Measurements from ENCODE around the gene BTBD1. TPM values are rescaled to one million over a fixed set of nuclear protein-coding genes. Genes with fewer than 3 reads are reported as not detected.

Gene BTBD1
- total RNA-seq, 2 donors from 2014 or later, result 35.9 to 37.0 TPM

DNA sequence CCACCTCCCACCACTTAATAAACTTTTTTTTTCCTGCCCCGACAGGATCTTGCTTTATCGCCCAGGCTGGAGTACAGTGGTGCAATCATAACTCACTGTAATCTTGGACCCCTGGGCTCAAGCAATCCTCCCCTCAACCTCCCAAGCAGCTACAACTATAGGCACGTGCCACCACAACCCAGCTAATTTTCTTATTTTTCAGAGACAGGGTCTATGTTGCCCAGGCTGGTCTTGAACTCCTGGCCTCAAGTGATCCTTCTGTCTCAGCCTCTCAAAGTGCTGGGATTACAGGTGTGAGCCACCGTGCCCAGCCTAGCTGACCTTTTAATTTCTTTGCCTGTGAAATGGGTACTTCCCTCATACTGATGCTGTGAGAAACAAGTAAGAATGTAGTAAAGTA, 51.7 kb downstream of the BTBD1 start:
- H3K27me3 ChIP-seq (ENCODE audit: control insufficient read depth, insufficient read depth, low read length, poor library complexity, severe bottlenecking), result no peaks in the 10 kb centered on the region
- H3K4me1 ChIP-seq (ENCODE audit: control insufficient read depth, insufficient read depth, low read length), result peaks cover 6% of the 10 kb centered on the region
- peaks cover 2% of the 10 kb centered on the region for H3K27me3 Mint-ChIP-seq (ENCODE audit: insufficient read depth)
- H3K27ac ChIP-seq (ENCODE audit: low read depth, low read length), result no peak overlapping the region
- TF ChIP-seq, protein P1, sequence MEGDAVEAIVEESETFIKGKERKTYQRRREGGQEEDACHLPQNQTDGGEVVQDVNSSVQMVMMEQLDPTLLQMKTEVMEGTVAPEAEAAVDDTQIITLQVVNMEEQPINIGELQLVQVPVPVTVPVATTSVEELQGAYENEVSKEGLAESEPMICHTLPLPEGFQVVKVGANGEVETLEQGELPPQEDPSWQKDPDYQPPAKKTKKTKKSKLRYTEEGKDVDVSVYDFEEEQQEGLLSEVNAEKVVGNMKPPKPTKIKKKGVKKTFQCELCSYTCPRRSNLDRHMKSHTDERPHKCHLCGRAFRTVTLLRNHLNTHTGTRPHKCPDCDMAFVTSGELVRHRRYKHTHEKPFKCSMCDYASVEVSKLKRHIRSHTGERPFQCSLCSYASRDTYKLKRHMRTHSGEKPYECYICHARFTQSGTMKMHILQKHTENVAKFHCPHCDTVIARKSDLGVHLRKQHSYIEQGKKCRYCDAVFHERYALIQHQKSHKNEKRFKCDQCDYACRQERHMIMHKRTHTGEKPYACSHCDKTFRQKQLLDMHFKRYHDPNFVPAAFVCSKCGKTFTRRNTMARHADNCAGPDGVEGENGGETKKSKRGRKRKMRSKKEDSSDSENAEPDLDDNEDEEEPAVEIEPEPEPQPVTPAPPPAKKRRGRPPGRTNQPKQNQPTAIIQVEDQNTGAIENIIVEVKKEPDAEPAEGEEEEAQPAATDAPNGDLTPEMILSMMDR (conservative IDR thresholded peaks at IDR 0.05), result no peak
- no peaks in the 10 kb centered on the region for H3K9me3 ChIP-seq (ENCODE audit: control insufficient read depth, low read length)
- H3K9me3 Mint-ChIP-seq, result peaks cover 7% of the 10 kb centered on the region
- 92 to 95% methylated on average over 4 of the region's 4 CpGs for WGBS, 2 experiments (ENCODE audit: insufficient coverage in 1 of 2, insufficient read length in 1 of 2)
- no peak overlapping the region for H3K4me3 Mint-ChIP-seq
- peaks cover 9% of the 10 kb centered on the region for H3K4me1 Mint-ChIP-seq
- H3K4me3 ChIP-seq (ENCODE audit: low read length), result no peak overlapping the region
- peaks cover 33% of the 10 kb centered on the region for H3K36me3 Mint-ChIP-seq (ENCODE audit: low read depth)
- H3K27ac Mint-ChIP-seq, result no peak overlapping the region
- peaks cover 40% of the 10 kb centered on the region for H3K36me3 ChIP-seq (ENCODE audit: control insufficient read depth, insufficient read depth, low read length)
- DNase-seq, result no peak
- H3K9ac ChIP-seq (ENCODE audit: extremely low read depth, low read length, poor library complexity, severe bottlenecking), result no peak overlapping the region

GRCh38 chr15:83014205-83014653, 52.8 kb downstream of the BTBD1 start:
- H3K9me3 Mint-ChIP-seq, result peaks cover 19% of the 10 kb centered on the region
- TF ChIP-seq, protein P1 (conservative IDR thresholded peaks at IDR 0.05), result no peak
- no peaks in the 10 kb centered on the region for H3K27me3 ChIP-seq (ENCODE audit: control insufficient read depth, insufficient read depth, low read length, poor library complexity, severe bottlenecking)
- H3K27ac Mint-ChIP-seq, result no peak overlapping the region
- H3K27me3 Mint-ChIP-seq (ENCODE audit: insufficient read depth), result peaks cover 2% of the 10 kb centered on the region
- H3K4me1 ChIP-seq (ENCODE audit: control insufficient read depth, insufficient read depth, low read length), result peaks cover 6% of the 10 kb centered on the region
- H3K36me3 Mint-ChIP-seq (ENCODE audit: low read depth), result peaks cover 38% of the 10 kb centered on the region
- H3K27ac ChIP-seq (ENCODE audit: low read depth, low read length), result no peak overlapping the region
- peaks cover 43% of the 10 kb centered on the region for H3K36me3 ChIP-seq (ENCODE audit: control insufficient read depth, insufficient read depth, low read length)
- DNase-seq, result no peak
- no peak overlapping the region for H3K4me3 ChIP-seq (ENCODE audit: low read length)
- peaks cover 9% of the 10 kb centered on the region for H3K4me1 Mint-ChIP-seq
- H3K9ac ChIP-seq (ENCODE audit: extremely low read depth, low read length, poor library complexity, severe bottlenecking), result no peak overlapping the region
- no peak overlapping the region for H3K4me3 Mint-ChIP-seq
- 80 to 96% methylated on average over 3 to 5 of the region's 5 CpGs for WGBS, 2 experiments (ENCODE audit: insufficient coverage in 1 of 2, insufficient read length in 1 of 2)
- H3K9me3 ChIP-seq (ENCODE audit: control insufficient read depth, low read length), result no peaks in the 10 kb centered on the region

DNA sequence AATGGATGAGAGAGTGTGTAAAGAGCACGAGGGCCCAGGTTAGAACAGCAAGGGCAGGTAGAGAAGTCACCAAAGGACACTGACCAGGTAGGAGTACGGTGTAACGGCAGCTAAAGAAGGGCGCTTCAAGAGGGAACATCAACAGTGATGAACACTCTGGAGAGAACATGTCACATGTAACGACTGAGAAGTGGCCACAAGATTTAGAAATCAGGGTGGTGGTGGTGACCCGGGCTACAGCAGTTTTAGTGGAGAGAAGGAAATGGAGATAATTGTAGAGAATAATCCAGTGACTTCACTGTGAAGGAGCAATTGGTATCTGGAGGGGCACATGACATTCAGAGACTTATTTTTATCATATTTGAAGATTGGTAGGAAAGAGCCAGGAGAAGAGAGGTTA, 54.4 kb downstream of the BTBD1 start:
- H3K27ac ChIP-seq (ENCODE audit: low read depth, low read length), result no peak overlapping the region
- Mint-ChIP-seq H3K9me3 (peaks cover 19% of the 10 kb centered on the region), H3K36me3 (ENCODE audit: low read depth) (peaks cover 39% of the 10 kb centered on the region)

More for the DNA sequence above, 54.4 kb downstream of the BTBD1 start:
- H3K4me3 ChIP-seq (ENCODE audit: low read length), result peak overlapping the region; percentile 98
- 98 to 100% methylated on average over 6 of the region's 6 CpGs for WGBS, 2 experiments (ENCODE audit: insufficient coverage in 1 of 2, insufficient read length in 1 of 2)
- H3K9me3 ChIP-seq (ENCODE audit: control insufficient read depth, low read length), result no peaks in the 10 kb centered on the region
- H3K27me3 ChIP-seq (ENCODE audit: control insufficient read depth, insufficient read depth, low read length, poor library complexity, severe bottlenecking), result no peaks in the 10 kb centered on the region
- H3K27me3 Mint-ChIP-seq (ENCODE audit: insufficient read depth), result peaks cover 2% of the 10 kb centered on the region
- peak overlapping the region; percentile 97 for H3K4me3 Mint-ChIP-seq
- H3K36me3 ChIP-seq (ENCODE audit: control insufficient read depth, insufficient read depth, low read length), result peaks cover 43% of the 10 kb centered on the region
- H3K27ac Mint-ChIP-seq, result no peak overlapping the region
- peaks cover 9% of the 10 kb centered on the region for H3K4me1 Mint-ChIP-seq
- TF ChIP-seq, protein P1 (conservative IDR thresholded peaks at IDR 0.05), result no peak
- no peak overlapping the region for H3K9ac ChIP-seq (ENCODE audit: extremely low read depth, low read length, poor library complexity, severe bottlenecking)
- no peak for DNase-seq
- H3K4me1 ChIP-seq (ENCODE audit: control insufficient read depth, insufficient read depth, low read length), result peaks cover 6% of the 10 kb centered on the region

All from endodermal cell (in vitro differentiated cells).